Cardiac fibroblast (primary cell): Measurements from ENCODE around the gene PIP5K1B.

Experiments used
- DNase-seq, 2 donors: peaks; one replicate each; pipeline versions ENCODE4 v3.0.0 to v3.0.0-alpha.2; 2010; ENCODE audit warnings: low read depth in 2 of 2
- H3K4me3 ChIP-seq, 2 donors: replicated peaks in 1 of 2; 1 replicate in 1 of 2; 2 replicates in 1 of 2; pipeline ENCODE4 v1.5.1; 2011; ENCODE audit warnings: low read depth in 2 of 2, low read length in 2 of 2, mild to moderate bottlenecking in 2 of 2, moderate library complexity in 1 of 2
- CTCF ChIP-seq: IDR thresholded peaks from one replicate; pipeline ENCODE4 v1.5.1; 2011; ENCODE audit warnings: low read depth, mild to moderate bottlenecking, low read length, inconsistent platforms

Gene PIP5K1B

GRCh38 chr9:68852941-68853340 is 147.9 kb downstream of the PIP5K1B start:
- no peak overlapping the region for H3K4me3 ChIP-seq
- TF ChIP-seq CTCF, result no peak
- no peak for DNase-seq

GRCh38 chr9:68859347-68859746 is 154.3 kb downstream of the PIP5K1B start:
- no peak for DNase-seq
- no peak for TF ChIP-seq CTCF
- H3K4me3 ChIP-seq, result no peak overlapping the region

- H3K4me3 ChIP-seq, result no peak overlapping the region
- no peak for TF ChIP-seq CTCF
- DNase-seq, result no peak
Measured at GRCh38 chr9:68860419-68860818, 155.4 kb downstream of the PIP5K1B start.

- H3K4me3 ChIP-seq, result no peak overlapping the region
- no peak for TF ChIP-seq CTCF
- DNase-seq, result no peak
Measured at GRCh38 chr9:68861436-68861835, 156.4 kb downstream of the PIP5K1B start.

- no peak for DNase-seq
- no peak overlapping the region for H3K4me3 ChIP-seq
- no peak for TF ChIP-seq CTCF
Measured at GRCh38 chr9:68867066-68867465, 162.0 kb downstream of the PIP5K1B start.

GRCh38 chr9:68869022-68869421 is 164.0 kb downstream of the PIP5K1B start:
- no peak for TF ChIP-seq CTCF
- DNase-seq, result no peak

GRCh38 chr9:68870086-68870485 is 165.0 kb downstream of the PIP5K1B start:
- H3K4me3 ChIP-seq, result no peak overlapping the region
- no peak for TF ChIP-seq CTCF
- no peak for DNase-seq

More at GRCh38 chr9:68869022-68869421, 164.0 kb downstream of the PIP5K1B start:
- no peak overlapping the region for H3K4me3 ChIP-seq
